Measurements from ENCODE around the gene ECHDC3. TPM values are rescaled to one million over a fixed set of nuclear protein-coding genes. Genes with fewer than 3 reads are reported as not detected.

ECHDC3 gene
- polyA plus RNA-seq, 2 of the 4 experiments (the other 2 are of a cell fraction) = 6.0 to 6.1 TPM

GRCh38 chr10:11702264-11702663, 39.9 kb upstream of the ECHDC3 start:
- ATAC-seq (no peak), DNase-seq (ENCODE audit: low read depth in 1 of 2, low spot score in 1 of 2) (no peak), FAIRE-seq (no peak)
- Histone ChIP-seq H3K9me3 (no peaks in the 10 kb centered on the region), H3K4me2 (no peak overlapping the region), H3K4me3 (no peak overlapping the region), H3K27ac (no peak overlapping the region), H3K4me1 (no peaks in the 10 kb centered on the region)
- ChIA-PET POLR2A (no interaction called here), CTCF (interaction anchor here (0.6 kb wide), 1 partner anchor 907 kb away, joined by 3 read pairs; no protein-coding TSS in a partner anchor)
- TF ChIP-seq KDM1A (IDR thresholded peaks at IDR 0.05; ENCODE audit: low read depth) (no peak), CEBPB (IDR thresholded peaks at IDR 0.05) (no peak), EP300 (IDR thresholded peaks at IDR 0.05) (no peak), RFX5 (IDR thresholded peaks at IDR 0.05) (no peak), POLR2AphosphoS2 (conservative IDR thresholded peaks at IDR 0.05; ENCODE audit: low read length) (no peak), EHMT2 (IDR thresholded peaks at IDR 0.05; ENCODE audit: low read depth) (no peak), PBX3 (IDR thresholded peaks at IDR 0.05) (no peak), ESRRA (IDR thresholded peaks at IDR 0.05; ENCODE audit: borderline replicate concordance, low read length) (no peak), RNF2 (IDR thresholded peaks at IDR 0.05; ENCODE audit: borderline replicate concordance, low read depth) (no peak), CHD4 (IDR thresholded peaks at IDR 0.05; ENCODE audit: borderline replicate concordance) (no peak), ZSCAN20 (CRISPR knock-in tag; IDR thresholded peaks at IDR 0.05) (no peak), TFCP2L1 (CRISPR knock-in tag; IDR thresholded peaks at IDR 0.05) (no peak), MAX (IDR thresholded peaks at IDR 0.05) (no peak)
- 78% methylated on average over 4 of the region's 4 CpGs for WGBS (ENCODE audit: missing lambda C conversion rate)

- POLR2A ChIA-PET = no interaction called here
- no peak for ATAC-seq
- H3K4me2 ChIP-seq = no peak overlapping the region
- no peaks in the 10 kb centered on the region for H3K4me1 ChIP-seq
- H3K4me3 ChIP-seq = no peak overlapping the region
- WGBS (ENCODE audit: missing lambda C conversion rate) = 80% methylated on average over 8 of the region's 8 CpGs
- no peaks in the 10 kb centered on the region for H3K9me3 ChIP-seq
- FAIRE-seq = no peak
- CTCF ChIA-PET = no interaction called here
- no peak for DNase-seq (ENCODE audit: low read depth in 1 of 2, low spot score in 1 of 2)
- TF ChIP-seq RCOR1 (IDR thresholded peaks at IDR 0.05; ENCODE audit: low read depth, low read length) (no peak), HOXB13 (CRISPR knock-in tag; IDR thresholded peaks at IDR 0.05; ENCODE audit: low read depth) (no peak), CEBPB (IDR thresholded peaks at IDR 0.05) (no peak), BCL3 (IDR thresholded peaks at IDR 0.05) (no peak), HES2 (IDR thresholded peaks at IDR 0.05) (no peak), RFX5 (IDR thresholded peaks at IDR 0.05) (no peak), RNF2 (IDR thresholded peaks at IDR 0.05; ENCODE audit: borderline replicate concordance, low read depth) (no peak), CHD4 (IDR thresholded peaks at IDR 0.05; ENCODE audit: borderline replicate concordance) (no peak), GATA3 (IDR thresholded peaks at IDR 0.05; ENCODE audit: borderline replicate concordance) (no peak), EP300 (IDR thresholded peaks at IDR 0.05) (no peak), HOXB5 (CRISPR knock-in tag; IDR thresholded peaks at IDR 0.05) (no peak), CHD2 (IDR thresholded peaks at IDR 0.05; ENCODE audit: low read length, partially characterized antibody) (no peak), SMC3 (IDR thresholded peaks at IDR 0.05) (no peak), CTCF (IDR thresholded peaks at IDR 0.05) (no peak), EHF (CRISPR knock-in tag; IDR thresholded peaks at IDR 0.05) (no peak)
- no peak overlapping the region for H3K27ac ChIP-seq
Measured at GRCh38 chr10:11704092-11704491, 38.1 kb upstream of the ECHDC3 start.
